ENCODE data around the gene HAUS3.
A peak's percentile ranks its signal among the peaks of the same experiment; 100 is the strongest.

The HAUS3 gene

GRCh38 chr4:2251795-2252529, 10.0 kb upstream of the HAUS3 start:
- no peak for DNase-seq

- DNase-seq = no peak
These were observed 9.3 kb upstream of the HAUS3 start for GRCh38 chr4:2251073-2251794.

GRCh38 chr4:2250357-2251072, 8.6 kb upstream of the HAUS3 start:
- no peak for DNase-seq

GRCh38 chr4:2249526-2250356, 7.8 kb upstream of the HAUS3 start:
- DNase-seq = no peak

- DNase-seq = no peak
These were observed 6.9 kb upstream of the HAUS3 start for GRCh38 chr4:2248821-2249261.

GRCh38 chr4:2248044-2248780, 6.3 kb upstream of the HAUS3 start:
- no peak for DNase-seq

- no peak for DNase-seq
These were observed 5.5 kb upstream of the HAUS3 start for GRCh38 chr4:2247128-2248043.

GRCh38 chr4:2246384-2247127, 4.6 kb upstream of the HAUS3 start:
- no peak for DNase-seq

- DNase-seq = no peak
These were observed 3.9 kb upstream of the HAUS3 start for GRCh38 chr4:2245787-2246275.

GRCh38 chr4:2245057-2245786, 3.3 kb upstream of the HAUS3 start:
- DNase-seq = no peak

- peak in 7 of 56 donors; percentile 25 to 54 (median 40) for DNase-seq
These were observed 1.9 kb upstream of the HAUS3 start for GRCh38 chr4:2243681-2244380.

GRCh38 chr4:2241003-2241402, 918 bp downstream of the HAUS3 start:
- DNase-seq = no peak

GRCh38 chr4:2236944-2237666, 4.8 kb downstream of the HAUS3 start:
- no peak for DNase-seq

- DNase-seq = no peak
These were observed 10.8 kb downstream of the HAUS3 start for GRCh38 chr4:2231082-2231481.

GRCh38 chr4:2226261-2226660, 15.7 kb downstream of the HAUS3 start:
- no peak for DNase-seq

GRCh38 chr4:2222838-2223237, 19.1 kb downstream of the HAUS3 start:
- DNase-seq = no peak

Measured in nucleus accumbens (tissue), 56 donors.